ENCODE results near the gene PERP. TPM values are rescaled to one million over a fixed set of nuclear protein-coding genes. Genes with fewer than 3 reads are reported as not detected.

PERP gene
- total RNA-seq, 1 experiment from 2014 or later = 348 TPM

- no peak for ATAC-seq
- CTCF ChIA-PET = no interaction called here
- DNase-seq (ENCODE audit: low read depth, low spot score) = no peak
These were observed 35.6 kb upstream of the PERP start for GRCh38 chr6:138142806-138143205.

DNA sequence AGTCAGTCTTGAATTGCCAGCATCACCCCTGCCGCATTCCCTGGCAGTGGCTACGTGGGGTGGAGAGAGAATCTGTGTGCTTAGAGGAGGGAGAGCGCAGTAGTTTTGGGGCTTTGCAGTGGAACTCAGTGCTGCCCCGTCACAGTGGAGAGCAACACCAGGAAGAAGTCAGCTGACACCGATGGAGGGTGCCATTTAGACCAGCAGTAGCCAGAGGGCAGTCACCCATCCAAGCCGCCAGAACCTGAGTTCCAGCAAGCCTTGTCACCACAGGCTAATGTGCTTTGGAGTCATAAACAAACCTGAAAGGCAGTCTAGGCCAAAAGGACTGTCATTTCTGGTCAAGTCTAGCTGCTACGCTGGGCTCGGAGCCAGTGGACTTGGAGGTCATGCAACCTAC, 22.0 kb upstream of the PERP start:
- no peak for DNase-seq (ENCODE audit: low read depth, low spot score)
- CTCF ChIA-PET = no interaction called here
- no peak for ATAC-seq
- Histone ChIP-seq H3K9me3 (ENCODE audit: control insufficient read depth, insufficient read depth, low read depth, low read length) (no peaks in the 10 kb centered on the region), H3K4me3 (ENCODE audit: low read depth in 2 of 2, low read length in 2 of 2) (no peak overlapping the region), H3K27me3 (ENCODE audit: control insufficient read depth, insufficient read depth, low read length) (no peaks in the 10 kb centered on the region), H3K4me1 (ENCODE audit: control insufficient read depth, insufficient read depth, low read length) (no peaks in the 10 kb centered on the region), H3K36me3 (ENCODE audit: control insufficient read depth, insufficient read depth, low read length) (no peaks in the 10 kb centered on the region), H3K27ac (ENCODE audit: low read length) (no peak overlapping the region)
- POLR2A ChIA-PET = no interaction called here
- intact Hi-C loops (cut with micrococcal nuclease; ENCODE audit: unreplicated experiment) (no loop called here), in situ Hi-C loops (cut with HindIII; ENCODE audit: low pct_unique_long_range_greater_than_20kb, low sequenced_read_pairs) (no loop called here)
- BruUV-seq (replicated peaks) = no TSS peak
- TF ChIP-seq SIN3A (IDR thresholded peaks at IDR 0.05; ENCODE audit: borderline replicate concordance, insufficient read depth, low read depth, low read length) = no peak
- no peak for TF ChIP-seq TCF7L2 (IDR thresholded peaks at IDR 0.05; ENCODE audit: low read depth, low read length)
- no peak for TF ChIP-seq POLR2AphosphoS5 (IDR thresholded peaks at IDR 0.05; ENCODE audit: low read depth, low read length)
- TF ChIP-seq, protein P1, sequence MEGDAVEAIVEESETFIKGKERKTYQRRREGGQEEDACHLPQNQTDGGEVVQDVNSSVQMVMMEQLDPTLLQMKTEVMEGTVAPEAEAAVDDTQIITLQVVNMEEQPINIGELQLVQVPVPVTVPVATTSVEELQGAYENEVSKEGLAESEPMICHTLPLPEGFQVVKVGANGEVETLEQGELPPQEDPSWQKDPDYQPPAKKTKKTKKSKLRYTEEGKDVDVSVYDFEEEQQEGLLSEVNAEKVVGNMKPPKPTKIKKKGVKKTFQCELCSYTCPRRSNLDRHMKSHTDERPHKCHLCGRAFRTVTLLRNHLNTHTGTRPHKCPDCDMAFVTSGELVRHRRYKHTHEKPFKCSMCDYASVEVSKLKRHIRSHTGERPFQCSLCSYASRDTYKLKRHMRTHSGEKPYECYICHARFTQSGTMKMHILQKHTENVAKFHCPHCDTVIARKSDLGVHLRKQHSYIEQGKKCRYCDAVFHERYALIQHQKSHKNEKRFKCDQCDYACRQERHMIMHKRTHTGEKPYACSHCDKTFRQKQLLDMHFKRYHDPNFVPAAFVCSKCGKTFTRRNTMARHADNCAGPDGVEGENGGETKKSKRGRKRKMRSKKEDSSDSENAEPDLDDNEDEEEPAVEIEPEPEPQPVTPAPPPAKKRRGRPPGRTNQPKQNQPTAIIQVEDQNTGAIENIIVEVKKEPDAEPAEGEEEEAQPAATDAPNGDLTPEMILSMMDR (IDR thresholded peaks at IDR 0.05) = no peak
- TF ChIP-seq, protein P2, sequence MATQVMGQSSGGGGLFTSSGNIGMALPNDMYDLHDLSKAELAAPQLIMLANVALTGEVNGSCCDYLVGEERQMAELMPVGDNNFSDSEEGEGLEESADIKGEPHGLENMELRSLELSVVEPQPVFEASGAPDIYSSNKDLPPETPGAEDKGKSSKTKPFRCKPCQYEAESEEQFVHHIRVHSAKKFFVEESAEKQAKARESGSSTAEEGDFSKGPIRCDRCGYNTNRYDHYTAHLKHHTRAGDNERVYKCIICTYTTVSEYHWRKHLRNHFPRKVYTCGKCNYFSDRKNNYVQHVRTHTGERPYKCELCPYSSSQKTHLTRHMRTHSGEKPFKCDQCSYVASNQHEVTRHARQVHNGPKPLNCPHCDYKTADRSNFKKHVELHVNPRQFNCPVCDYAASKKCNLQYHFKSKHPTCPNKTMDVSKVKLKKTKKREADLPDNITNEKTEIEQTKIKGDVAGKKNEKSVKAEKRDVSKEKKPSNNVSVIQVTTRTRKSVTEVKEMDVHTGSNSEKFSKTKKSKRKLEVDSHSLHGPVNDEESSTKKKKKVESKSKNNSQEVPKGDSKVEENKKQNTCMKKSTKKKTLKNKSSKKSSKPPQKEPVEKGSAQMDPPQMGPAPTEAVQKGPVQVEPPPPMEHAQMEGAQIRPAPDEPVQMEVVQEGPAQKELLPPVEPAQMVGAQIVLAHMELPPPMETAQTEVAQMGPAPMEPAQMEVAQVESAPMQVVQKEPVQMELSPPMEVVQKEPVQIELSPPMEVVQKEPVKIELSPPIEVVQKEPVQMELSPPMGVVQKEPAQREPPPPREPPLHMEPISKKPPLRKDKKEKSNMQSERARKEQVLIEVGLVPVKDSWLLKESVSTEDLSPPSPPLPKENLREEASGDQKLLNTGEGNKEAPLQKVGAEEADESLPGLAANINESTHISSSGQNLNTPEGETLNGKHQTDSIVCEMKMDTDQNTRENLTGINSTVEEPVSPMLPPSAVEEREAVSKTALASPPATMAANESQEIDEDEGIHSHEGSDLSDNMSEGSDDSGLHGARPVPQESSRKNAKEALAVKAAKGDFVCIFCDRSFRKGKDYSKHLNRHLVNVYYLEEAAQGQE (IDR thresholded peaks at IDR 0.05; ENCODE audit: insufficient read depth in 1 of 2, low read depth in 2 of 2, low read length in 1 of 2) = no peak

More at GRCh38 chr6:138142806-138143205, 35.6 kb upstream of the PERP start:
- POLR2A ChIA-PET = interaction anchor here (0.7 kb wide), 1 partner anchor 302 kb away, joined by 3 read pairs; no protein-coding TSS in a partner anchor
- Histone ChIP-seq H3K27me3 (ENCODE audit: control insufficient read depth, insufficient read depth, low read length) (peaks cover 8% of the 10 kb centered on the region; the same call in 1 of the 2 replicates), H3K4me3 (ENCODE audit: low read depth in 2 of 2, low read length in 2 of 2) (no peak overlapping the region), H3K27ac (ENCODE audit: low read length) (no peak overlapping the region), H3K4me1 (ENCODE audit: control insufficient read depth, insufficient read depth, low read length) (no peaks in the 10 kb centered on the region), H3K36me3 (ENCODE audit: control insufficient read depth, insufficient read depth, low read length) (no peaks in the 10 kb centered on the region; the same call in 1 of the 2 replicates), H3K9me3 (ENCODE audit: control insufficient read depth, insufficient read depth, low read depth, low read length) (no peaks in the 10 kb centered on the region)
- BruUV-seq (replicated peaks) = no TSS peak
- in situ Hi-C loops (cut with HindIII; ENCODE audit: low pct_unique_long_range_greater_than_20kb, low sequenced_read_pairs) = no loop called here
- intact Hi-C loops (cut with micrococcal nuclease; ENCODE audit: unreplicated experiment) = no loop called here
- TF ChIP-seq POLR2AphosphoS5 (IDR thresholded peaks at IDR 0.05; ENCODE audit: low read depth, low read length) (no peak), TCF7L2 (IDR thresholded peaks at IDR 0.05; ENCODE audit: low read depth, low read length) (no peak)
- TF ChIP-seq, protein P2 (IDR thresholded peaks at IDR 0.05; ENCODE audit: insufficient read depth in 1 of 2, low read depth in 2 of 2, low read length in 1 of 2) = no peak
